ENCODE results near the gene CMSS1.

CMSS1 gene

GRCh38 chr3:99910752-99911290 is 93.2 kb downstream of the CMSS1 start:
- DNase-seq = no peak

- DNase-seq = no peak
These were observed 93.8 kb downstream of the CMSS1 start for GRCh38 chr3:99911433-99911832.

GRCh38 chr3:99915906-99916432 is 98.3 kb downstream of the CMSS1 start:
- DNase-seq = no peak

- no peak for DNase-seq
These were observed 101.1 kb downstream of the CMSS1 start for GRCh38 chr3:99918715-99919114.

GRCh38 chr3:99919694-99920093 is 102.0 kb downstream of the CMSS1 start:
- no peak for DNase-seq

- DNase-seq = no peak
These were observed 103.1 kb downstream of the CMSS1 start for GRCh38 chr3:99920481-99921376.

- DNase-seq = no peak
These were observed 103.7 kb downstream of the CMSS1 start for GRCh38 chr3:99921377-99921695.

GRCh38 chr3:99921986-99922385 is 104.3 kb downstream of the CMSS1 start:
- no peak for DNase-seq

GRCh38 chr3:99923873-99924272 is 106.2 kb downstream of the CMSS1 start:
- DNase-seq = no peak

- no peak for DNase-seq
These were observed 108.0 kb downstream of the CMSS1 start for GRCh38 chr3:99925584-99926230.

- DNase-seq = no peak
These were observed 110.2 kb downstream of the CMSS1 start for GRCh38 chr3:99927671-99928457.

- DNase-seq = no peak
These were observed 111.4 kb downstream of the CMSS1 start for GRCh38 chr3:99928771-99929744.

GRCh38 chr3:99929745-99930139 is 112.1 kb downstream of the CMSS1 start:
- DNase-seq = no peak

GRCh38 chr3:99931059-99931458 is 113.4 kb downstream of the CMSS1 start:
- DNase-seq = no peak

GRCh38 chr3:99933971-99934750 is 116.5 kb downstream of the CMSS1 start:
- DNase-seq = no peak

GRCh38 chr3:99934975-99935797 is 117.5 kb downstream of the CMSS1 start:
- DNase-seq = no peak

- no peak for DNase-seq
These were observed 120.7 kb downstream of the CMSS1 start for GRCh38 chr3:99938270-99938911.

GRCh38 chr3:99939876-99940275 is 122.2 kb downstream of the CMSS1 start:
- no peak for DNase-seq

- DNase-seq = no peak
These were observed 122.7 kb downstream of the CMSS1 start for GRCh38 chr3:99940350-99940749.

GRCh38 chr3:99941211-99941610 is 123.5 kb downstream of the CMSS1 start:
- DNase-seq = no peak
